Hepatocyte (in vitro differentiated cells): ENCODE measurements around the gene HAAO.

Source experiments
- EZH2 ChIP-seq: fragments of 200-600 bp; sonication (generic); IDR thresholded peaks from 2 replicates; pipeline ENCODE4 v1.6.1; 2016; ENCODE audit warnings: antibody characterized with exemption, mild to moderate bottlenecking, borderline replicate concordance
- EZH2phosphoT487 ChIP-seq: fragments of 200-600 bp; sonication (generic); IDR thresholded peaks from one replicate; pipeline ENCODE4 v1.6.1; 2018; ENCODE audit warnings: antibody characterized with exemption, mild to moderate bottlenecking, low read depth, moderate library complexity; ENCODE audit not compliant: unreplicated experiment, severe bottlenecking
- TF ChIP-seq, protein P1 (sequence below): fragments of 200-600 bp; sonication (generic); IDR thresholded peaks from 2 replicates; pipeline ENCODE4 v1.5.1; 2016; ENCODE audit warnings: antibody characterized with exemption, mild to moderate bottlenecking; ENCODE audit not compliant: poor library complexity

GRCh38 chr2:42792087-42792582 is 248 bp downstream of the HAAO start:
- TF ChIP-seq, protein P1, sequence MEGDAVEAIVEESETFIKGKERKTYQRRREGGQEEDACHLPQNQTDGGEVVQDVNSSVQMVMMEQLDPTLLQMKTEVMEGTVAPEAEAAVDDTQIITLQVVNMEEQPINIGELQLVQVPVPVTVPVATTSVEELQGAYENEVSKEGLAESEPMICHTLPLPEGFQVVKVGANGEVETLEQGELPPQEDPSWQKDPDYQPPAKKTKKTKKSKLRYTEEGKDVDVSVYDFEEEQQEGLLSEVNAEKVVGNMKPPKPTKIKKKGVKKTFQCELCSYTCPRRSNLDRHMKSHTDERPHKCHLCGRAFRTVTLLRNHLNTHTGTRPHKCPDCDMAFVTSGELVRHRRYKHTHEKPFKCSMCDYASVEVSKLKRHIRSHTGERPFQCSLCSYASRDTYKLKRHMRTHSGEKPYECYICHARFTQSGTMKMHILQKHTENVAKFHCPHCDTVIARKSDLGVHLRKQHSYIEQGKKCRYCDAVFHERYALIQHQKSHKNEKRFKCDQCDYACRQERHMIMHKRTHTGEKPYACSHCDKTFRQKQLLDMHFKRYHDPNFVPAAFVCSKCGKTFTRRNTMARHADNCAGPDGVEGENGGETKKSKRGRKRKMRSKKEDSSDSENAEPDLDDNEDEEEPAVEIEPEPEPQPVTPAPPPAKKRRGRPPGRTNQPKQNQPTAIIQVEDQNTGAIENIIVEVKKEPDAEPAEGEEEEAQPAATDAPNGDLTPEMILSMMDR: no peak
- TF ChIP-seq EZH2: no peak
- TF ChIP-seq EZH2phosphoT487: no peak
